Fibroblast of lung (primary cell): ENCODE data around the gene GNAS. TPM values are rescaled to one million over a fixed set of nuclear protein-coding genes. Genes with fewer than 3 reads are reported as not detected.
A peak's percentile ranks its signal among the peaks of the same experiment; 100 is the strongest.

Source experiments
- DNase-seq, 2 donors: peaks; one replicate each; pipeline versions ENCODE4 v3.0.0 to v3.0.0-alpha.2; 2010; ENCODE audit warnings: low read depth in 2 of 2
- H2AFZ ChIP-seq: 2 replicates; pipeline ENCODE4 v1.5.1; 2012; ENCODE audit warnings: low read length, control low read depth, inconsistent platforms
- H3K27ac ChIP-seq: 2 replicates; pipeline ENCODE4 v1.5.1; 2011; ENCODE audit warnings: low read length, control low read depth; ENCODE audit not compliant: insufficient read depth
- H3K27me3 ChIP-seq: 2 replicates; pipeline ENCODE4 v1.5.1; 2011; ENCODE audit warnings: mild to moderate bottlenecking, low read length; ENCODE audit not compliant: control insufficient read depth, insufficient read depth
- H3K36me3 ChIP-seq: 2 replicates; pipeline ENCODE4 v1.5.1; 2011; ENCODE audit warnings: low read length; ENCODE audit not compliant: control insufficient read depth, insufficient read depth
- H3K4me1 ChIP-seq: 2 replicates; pipeline ENCODE4 v1.5.1; 2011; ENCODE audit warnings: low read length; ENCODE audit not compliant: control insufficient read depth, insufficient read depth; ENCODE audit errors: extremely low read depth
- H3K4me2 ChIP-seq: 2 replicates; pipeline ENCODE4 v1.5.1; 2011; ENCODE audit warnings: low read length, control low read depth; ENCODE audit not compliant: insufficient read depth; ENCODE audit errors: extremely low read depth
- H3K4me3 ChIP-seq, 4 experiments: fragments of 200-600 bp in 1 of 4; sonication (generic) in 1 of 4; replicated peaks in 1 of 4; 2 replicates each; pipeline ENCODE4 v1.5.1; 2011 to 2016; ENCODE audit warnings: low read length in 4 of 4, low read depth in 3 of 4, mild to moderate bottlenecking in 3 of 4, control low read depth in 2 of 4, inconsistent platforms in 1 of 4, mixed read lengths in 1 of 4; ENCODE audit not compliant: insufficient read depth in 1 of 4; ENCODE audit errors: control extremely low read depth in 1 of 4
- H3K79me2 ChIP-seq: 2 replicates; pipeline ENCODE4 v1.5.1; 2012; ENCODE audit warnings: mild to moderate bottlenecking, low read length, inconsistent platforms; ENCODE audit not compliant: control insufficient read depth, insufficient read depth
- H3K9ac ChIP-seq: 2 replicates; pipeline ENCODE4 v1.5.1; 2011; ENCODE audit warnings: mild to moderate bottlenecking, low read length, control low read depth; ENCODE audit not compliant: insufficient read depth
- H3K9me3 ChIP-seq: 2 replicates; pipeline ENCODE4 v1.5.1; 2012; ENCODE audit warnings: low read depth, low read length; ENCODE audit not compliant: control insufficient read depth, insufficient read depth
- H4K20me1 ChIP-seq: 2 replicates; pipeline ENCODE4 v1.5.1; 2011; ENCODE audit warnings: low read length; ENCODE audit not compliant: control insufficient read depth, insufficient read depth; ENCODE audit errors: extremely low read depth
- EZH2 ChIP-seq: IDR thresholded peaks from 2 replicates; pipeline ENCODE4 v1.5.1; 2012; ENCODE audit warnings: low read length, control low read depth, mild to moderate bottlenecking; ENCODE audit errors: missing control alignments
- polyA plus RNA-seq, 2 donors: library from polyadenylated mRNA; depleted of rRNA in 1 of 2; stranded (reverse) in 1 of 2; unstranded in 1 of 2; fragments of >200 nt; gene quantifications; 2 replicates each; pipeline ENCODE4 v1.2.1, GENCODE V29; 2011 to 2012; ENCODE audit warnings: missing spikeins in 1 of 2
- total RNA-seq: library from RNA; depleted of rRNA; stranded (reverse); fragments of >200 nt; gene quantifications from 2 replicates; pipeline ENCODE4 v1.2.1, GENCODE V29; 2014
- TF ChIP-seq, protein P1 (sequence below), 2 donors: IDR thresholded peaks in 1 of 2; conservative IDR thresholded peaks in 1 of 2; 1 replicate in 1 of 2; 2 replicates in 1 of 2; pipeline ENCODE4 v1.5.1; 2011 to 2012; ENCODE audit warnings: low read length in 2 of 2, control low read depth in 1 of 2, inconsistent platforms in 1 of 2, low read depth in 1 of 2, mild to moderate bottlenecking in 1 of 2

The GNAS gene
- total and polyA plus RNA-seq, 2 donors (not counting 1 experiment from before 2014, with no cell fraction given), result 421 to 1,357 TPM

DNA sequence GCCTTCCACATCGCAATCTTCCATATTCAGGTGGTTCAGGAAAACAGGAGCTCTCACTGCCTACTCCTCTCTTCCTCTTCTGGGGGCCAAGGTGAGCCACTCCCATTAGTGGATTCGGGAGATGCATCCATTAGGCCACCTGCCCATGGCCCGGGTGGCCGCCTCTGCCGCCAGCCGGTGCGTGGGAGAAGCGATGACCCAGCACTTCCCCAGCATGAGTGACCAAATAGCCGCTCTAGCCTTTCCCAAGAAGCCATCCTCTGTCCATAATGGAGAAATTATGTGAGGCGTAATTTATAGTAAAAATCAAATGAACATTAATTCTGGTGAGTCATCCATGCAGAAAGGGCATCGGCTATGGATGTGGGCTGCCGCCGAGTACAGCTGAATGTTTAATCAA, 41.2 kb upstream of the GNAS start:
- Histone ChIP-seq H2AFZ (no peak overlapping the region), H3K4me2 (no peak overlapping the region), H3K9me3 (no peaks in the 10 kb centered on the region), H3K27me3 (no peaks in the 10 kb centered on the region), H3K36me3 (no peaks in the 10 kb centered on the region), H3K27ac (no peak overlapping the region), H3K4me3 (no peak overlapping the region), H3K79me2 (no peaks in the 10 kb centered on the region), H4K20me1 (no peaks in the 10 kb centered on the region), H3K4me1 (no peaks in the 10 kb centered on the region), H3K9ac (no peak overlapping the region)
- peak in 1 of 2 donors; percentile 25 for DNase-seq
- no peak for TF ChIP-seq EZH2
- TF ChIP-seq, protein P1, sequence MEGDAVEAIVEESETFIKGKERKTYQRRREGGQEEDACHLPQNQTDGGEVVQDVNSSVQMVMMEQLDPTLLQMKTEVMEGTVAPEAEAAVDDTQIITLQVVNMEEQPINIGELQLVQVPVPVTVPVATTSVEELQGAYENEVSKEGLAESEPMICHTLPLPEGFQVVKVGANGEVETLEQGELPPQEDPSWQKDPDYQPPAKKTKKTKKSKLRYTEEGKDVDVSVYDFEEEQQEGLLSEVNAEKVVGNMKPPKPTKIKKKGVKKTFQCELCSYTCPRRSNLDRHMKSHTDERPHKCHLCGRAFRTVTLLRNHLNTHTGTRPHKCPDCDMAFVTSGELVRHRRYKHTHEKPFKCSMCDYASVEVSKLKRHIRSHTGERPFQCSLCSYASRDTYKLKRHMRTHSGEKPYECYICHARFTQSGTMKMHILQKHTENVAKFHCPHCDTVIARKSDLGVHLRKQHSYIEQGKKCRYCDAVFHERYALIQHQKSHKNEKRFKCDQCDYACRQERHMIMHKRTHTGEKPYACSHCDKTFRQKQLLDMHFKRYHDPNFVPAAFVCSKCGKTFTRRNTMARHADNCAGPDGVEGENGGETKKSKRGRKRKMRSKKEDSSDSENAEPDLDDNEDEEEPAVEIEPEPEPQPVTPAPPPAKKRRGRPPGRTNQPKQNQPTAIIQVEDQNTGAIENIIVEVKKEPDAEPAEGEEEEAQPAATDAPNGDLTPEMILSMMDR (conservative IDR thresholded peaks at IDR 0.05 in 1 of 2, IDR thresholded peaks at IDR 0.05 in 1 of 2; ENCODE audit: low read depth in 1 of 2, low read length in 2 of 2), result no peak

DNA sequence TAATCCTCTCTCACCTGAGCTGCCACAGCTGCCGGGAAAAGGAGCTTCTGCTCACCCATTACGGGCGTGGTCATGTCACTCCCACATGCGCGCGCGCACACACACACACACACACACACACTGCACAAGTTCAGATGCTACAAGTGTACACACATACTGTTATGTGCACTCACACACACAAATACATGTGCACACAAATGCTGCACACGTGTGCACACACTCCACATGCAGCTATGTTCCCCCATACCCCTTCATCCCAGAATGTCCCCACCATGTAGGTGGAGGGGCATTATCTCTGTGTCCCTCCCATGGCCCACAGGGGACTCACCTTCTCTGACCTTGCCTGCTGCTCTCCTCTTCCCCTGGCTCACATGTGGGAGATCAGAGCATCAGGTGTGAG, 39.1 kb upstream of the GNAS start:
- Histone ChIP-seq H3K4me1 (no peaks in the 10 kb centered on the region), H3K9me3 (no peaks in the 10 kb centered on the region), H3K79me2 (no peaks in the 10 kb centered on the region), H3K4me2 (no peak overlapping the region), H3K9ac (no peak overlapping the region), H3K4me3 (no peak overlapping the region), H3K36me3 (no peaks in the 10 kb centered on the region), H3K27me3 (no peaks in the 10 kb centered on the region), H4K20me1 (no peaks in the 10 kb centered on the region), H2AFZ (no peak overlapping the region), H3K27ac (no peak overlapping the region)
- DNase-seq, result no peak
- TF ChIP-seq, protein P1 (conservative IDR thresholded peaks at IDR 0.05 in 1 of 2, IDR thresholded peaks at IDR 0.05 in 1 of 2; ENCODE audit: low read depth in 1 of 2, low read length in 2 of 2), result no peak
- TF ChIP-seq EZH2, result no peak

DNA sequence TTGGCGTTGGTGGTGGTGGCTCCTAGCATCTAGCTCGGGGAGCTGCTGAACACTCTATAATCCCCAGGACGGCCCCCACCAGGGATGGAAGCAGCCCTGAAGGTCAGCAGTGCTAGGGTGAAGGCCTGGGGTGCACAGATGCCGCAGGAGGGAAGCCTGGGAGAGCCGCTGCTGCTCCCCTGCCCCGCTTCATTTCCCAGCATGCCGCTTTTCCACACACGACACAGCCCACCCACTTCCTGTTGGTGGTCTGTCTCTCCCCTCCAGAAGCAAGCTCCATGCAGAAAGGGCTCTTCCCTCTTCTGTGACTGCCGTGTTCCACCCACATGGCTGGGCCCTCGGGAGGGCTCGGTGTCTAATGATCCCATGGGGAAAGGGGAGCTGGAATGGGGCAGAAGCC, 37.1 kb upstream of the GNAS start:
- H3K79me2 ChIP-seq, result no peaks in the 10 kb centered on the region
- H3K27me3 ChIP-seq, result no peaks in the 10 kb centered on the region
- H3K4me3 ChIP-seq, result no peak overlapping the region
- H3K9ac ChIP-seq, result no peak overlapping the region
- no peak for TF ChIP-seq EZH2
- TF ChIP-seq, protein P1 (conservative IDR thresholded peaks at IDR 0.05 in 1 of 2, IDR thresholded peaks at IDR 0.05 in 1 of 2; ENCODE audit: low read depth in 1 of 2, low read length in 2 of 2), result no peak
- H3K4me2 ChIP-seq, result no peak overlapping the region
- no peaks in the 10 kb centered on the region for H4K20me1 ChIP-seq
- DNase-seq, result no peak
- no peak overlapping the region for H2AFZ ChIP-seq
- no peak overlapping the region for H3K27ac ChIP-seq
- H3K36me3 ChIP-seq, result no peaks in the 10 kb centered on the region
- no peaks in the 10 kb centered on the region for H3K9me3 ChIP-seq
- H3K4me1 ChIP-seq, result no peaks in the 10 kb centered on the region
